IPS DF 4.7 (cell line): ENCODE data around the gene TPRA1.

ENCODE experiments used
- DNase-seq: peaks from one replicate; pipeline ENCODE4 v3.0.0-alpha.2; 2013; ENCODE audit warnings: low spot score; ENCODE audit errors: extremely low read depth

The TPRA1 gene

DNA sequence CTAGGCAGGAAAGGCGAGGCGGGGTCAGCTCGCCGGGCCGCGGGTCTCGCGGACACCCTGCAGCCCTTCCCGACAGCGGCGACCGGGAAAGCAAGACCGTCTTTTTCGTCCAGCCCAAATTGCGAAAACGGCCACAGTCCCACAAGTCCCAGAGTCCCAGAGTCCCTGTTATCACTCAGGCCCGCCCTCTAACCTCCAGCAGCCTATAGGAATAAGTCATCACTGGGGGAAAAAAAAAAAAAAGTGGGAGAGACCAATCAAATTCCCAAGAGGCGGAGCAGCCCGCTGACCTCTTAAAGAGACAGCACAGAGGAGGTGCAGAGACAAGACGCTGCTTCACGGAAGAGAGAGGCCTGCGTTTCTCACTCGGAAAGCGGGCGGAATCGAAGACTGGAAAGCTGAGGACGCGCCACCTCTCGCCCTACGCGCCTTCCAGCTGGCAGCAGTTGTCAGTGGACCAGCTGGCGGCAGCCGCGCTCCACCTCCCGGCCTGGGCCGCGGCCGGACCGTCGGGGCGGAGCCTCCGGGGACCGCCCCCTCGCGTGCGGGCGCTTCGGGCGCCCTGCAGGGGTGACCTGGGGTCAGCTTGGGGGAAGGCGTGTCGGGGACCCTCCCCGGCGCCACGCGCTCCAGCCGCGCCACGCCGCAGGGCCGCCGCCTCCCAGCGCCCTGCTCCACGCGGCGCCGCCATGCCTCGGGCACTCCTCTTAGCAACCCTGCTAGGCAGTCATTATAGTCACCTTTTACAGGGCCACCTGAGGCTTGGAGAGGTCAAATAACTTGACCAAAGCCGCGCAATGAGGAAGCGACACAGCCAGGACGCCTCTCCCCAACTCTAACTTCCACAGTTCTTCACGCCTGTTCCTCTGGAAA lies at the start of gene TPRA1:
TPRA1 (minus strand) TSS at position 141 of the 873 bp plus-strand sequence. CDS start 10,587 bp downstream, outside the sequence.
- DNase-seq = peak; percentile 95

DNA sequence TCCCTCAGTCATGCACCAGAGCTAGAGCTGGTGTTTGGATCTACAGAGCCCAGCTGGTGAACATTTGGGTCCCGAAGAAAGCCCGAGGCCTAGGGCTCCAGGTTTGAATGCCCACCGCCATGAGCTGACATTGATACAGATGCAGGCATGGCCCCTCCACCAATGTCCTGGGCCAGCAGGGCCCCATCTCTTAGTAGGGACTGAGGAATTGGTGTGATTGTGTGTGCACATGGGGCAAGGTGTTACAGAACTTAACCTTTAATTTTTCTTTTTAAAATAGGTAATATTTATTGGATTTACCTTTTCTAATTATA lies 49.5 kb upstream of the TPRA1 start:
- no peak for DNase-seq

DNA sequence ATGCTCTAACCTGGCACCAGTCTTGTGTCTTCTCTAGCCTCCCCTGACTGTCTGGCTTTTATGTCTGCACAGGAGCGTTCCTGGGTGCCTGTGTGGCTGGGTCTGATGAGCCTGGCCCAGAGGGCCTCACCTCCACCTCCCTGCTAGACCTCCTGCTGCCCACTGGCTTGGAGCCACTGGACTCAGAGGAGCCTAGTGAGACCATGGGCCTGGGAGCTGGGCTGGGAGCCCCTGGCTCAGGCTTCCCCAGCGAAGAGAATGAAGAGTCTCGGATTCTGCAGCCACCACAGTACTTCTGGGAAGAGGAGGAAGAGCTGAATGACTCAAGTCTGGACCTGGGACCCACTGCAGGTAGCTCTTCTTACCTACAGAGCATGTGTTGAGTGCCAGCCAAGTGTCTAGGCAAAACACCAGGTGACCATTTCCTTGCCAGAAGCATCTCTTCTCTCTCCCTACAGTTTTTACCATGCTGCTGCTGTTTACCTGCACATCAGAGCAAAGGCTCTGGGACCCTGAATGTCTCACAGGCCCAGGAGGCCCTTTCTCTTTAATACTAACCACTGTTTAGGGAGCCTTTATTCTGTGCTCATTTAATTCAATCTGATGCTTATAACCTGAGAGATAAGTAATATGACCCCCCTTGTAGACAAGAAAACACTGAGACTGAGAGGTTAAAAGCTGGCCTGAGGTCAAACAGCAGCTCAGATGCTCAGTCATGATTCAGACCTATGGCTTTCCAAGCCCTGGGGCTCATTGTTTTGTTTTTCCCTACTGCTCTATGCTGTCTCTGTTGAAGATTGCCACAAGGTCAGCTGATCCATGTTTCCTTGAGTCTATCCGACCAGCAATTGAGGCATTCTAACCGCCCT lies 48.9 kb upstream of the TPRA1 start:
- DNase-seq = no peak

- no peak for DNase-seq
These were observed 47.4 kb upstream of the TPRA1 start for GRCh38 chr3:127637971-127638370.

DNA sequence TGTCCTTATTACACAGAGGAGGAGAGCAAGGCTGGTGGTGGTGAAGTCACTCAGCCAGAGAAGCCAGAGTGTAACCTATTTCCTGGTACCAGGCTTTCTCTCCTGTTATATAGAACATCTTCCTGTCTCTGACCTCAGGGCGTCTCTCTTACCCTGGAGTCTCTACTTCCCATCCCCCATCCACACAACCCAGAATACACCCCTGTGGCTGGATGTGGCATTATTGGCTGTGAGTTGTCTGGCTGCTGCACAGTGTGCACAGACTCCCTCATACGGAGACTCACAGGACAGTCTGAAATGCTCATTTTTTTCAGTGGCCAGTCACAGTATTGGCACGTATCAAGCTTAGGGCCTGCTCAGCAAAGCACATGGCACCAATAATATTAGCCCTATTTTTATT lies 47.0 kb upstream of the TPRA1 start:
- no peak for DNase-seq

GRCh38 chr3:127634653-127635052 lies 44.1 kb upstream of the TPRA1 start:
- DNase-seq = no peak

- no peak for DNase-seq
These were observed 41.7 kb upstream of the TPRA1 start for GRCh38 chr3:127632035-127632820.

DNA sequence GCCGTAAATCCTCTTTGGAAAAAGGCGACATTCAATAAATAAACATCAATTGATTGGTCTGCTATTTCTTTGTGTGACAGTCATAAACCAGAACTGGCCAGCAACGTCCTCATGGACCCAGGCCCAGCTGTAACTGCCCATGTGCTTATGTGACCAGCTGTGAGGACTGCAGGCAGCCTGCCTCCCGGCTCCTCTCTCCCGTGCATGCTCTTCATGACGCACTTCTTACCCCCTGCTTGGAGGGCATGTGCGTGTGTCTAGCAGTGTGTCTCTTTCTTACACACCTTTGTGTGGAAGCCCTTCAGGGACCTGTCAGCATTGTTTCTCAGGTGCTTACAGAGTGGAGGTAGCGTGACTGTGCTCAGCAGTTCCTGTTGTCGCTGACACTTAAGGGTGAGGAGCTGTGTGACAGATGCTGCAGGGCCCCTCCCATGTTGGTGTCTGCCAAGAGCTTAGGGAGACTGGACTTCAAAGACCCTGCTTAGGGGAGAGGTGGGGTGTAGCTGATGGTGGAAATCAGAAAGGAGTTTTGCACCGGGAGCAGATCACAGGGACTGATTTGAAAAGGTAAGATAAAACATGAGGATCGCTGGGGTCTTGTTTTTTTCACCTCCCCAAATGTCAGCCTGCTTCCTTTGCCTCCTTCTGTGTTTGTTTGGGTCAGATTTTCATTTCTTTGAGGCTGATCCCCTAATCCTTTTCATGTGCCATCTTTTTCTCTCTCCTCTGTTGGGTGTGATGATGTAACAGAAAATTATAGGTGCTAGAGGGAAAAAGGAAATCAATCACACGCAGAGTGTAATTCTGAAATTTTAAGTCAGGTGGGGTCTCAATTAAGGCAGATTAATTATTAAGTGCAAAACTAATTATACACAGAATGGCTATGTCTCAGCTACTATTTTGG lies 40.5 kb upstream of the TPRA1 start:
- DNase-seq = no peak

GRCh38 chr3:127629467-127630403 lies 39.2 kb upstream of the TPRA1 start:
- no peak for DNase-seq

GRCh38 chr3:127628788-127629466 lies 38.4 kb upstream of the TPRA1 start, which contains the start of gene PODXL2:
PODXL2 (plus strand) TSS chr3:127629185; CDS start chr3:127629220, 35 bp downstream.
- DNase-seq = no peak

GRCh38 chr3:127628426-127628787 lies 37.9 kb upstream of the TPRA1 start:
- DNase-seq = no peak

DNA sequence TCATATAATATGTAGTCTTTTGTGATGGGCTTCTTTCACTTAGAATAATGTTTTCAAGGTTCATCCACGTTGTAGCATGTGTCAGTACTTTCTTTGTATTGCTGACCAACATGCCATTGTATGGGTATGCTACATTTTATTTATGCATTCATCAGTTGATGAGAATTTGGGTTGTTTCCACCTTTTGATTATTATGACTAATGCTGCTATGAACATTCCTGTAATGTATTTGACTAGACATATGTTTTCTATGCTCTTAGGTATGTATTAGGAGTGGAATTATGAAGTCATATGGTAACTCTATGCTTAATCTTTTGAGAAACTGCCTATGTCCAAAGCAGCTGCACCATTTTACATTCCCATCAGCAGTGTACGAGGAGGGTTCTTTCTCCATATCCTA lies 35.3 kb upstream of the TPRA1 start:
- no peak for DNase-seq

GRCh38 chr3:127624063-127624462 lies 33.5 kb upstream of the TPRA1 start:
- DNase-seq = no peak

DNA sequence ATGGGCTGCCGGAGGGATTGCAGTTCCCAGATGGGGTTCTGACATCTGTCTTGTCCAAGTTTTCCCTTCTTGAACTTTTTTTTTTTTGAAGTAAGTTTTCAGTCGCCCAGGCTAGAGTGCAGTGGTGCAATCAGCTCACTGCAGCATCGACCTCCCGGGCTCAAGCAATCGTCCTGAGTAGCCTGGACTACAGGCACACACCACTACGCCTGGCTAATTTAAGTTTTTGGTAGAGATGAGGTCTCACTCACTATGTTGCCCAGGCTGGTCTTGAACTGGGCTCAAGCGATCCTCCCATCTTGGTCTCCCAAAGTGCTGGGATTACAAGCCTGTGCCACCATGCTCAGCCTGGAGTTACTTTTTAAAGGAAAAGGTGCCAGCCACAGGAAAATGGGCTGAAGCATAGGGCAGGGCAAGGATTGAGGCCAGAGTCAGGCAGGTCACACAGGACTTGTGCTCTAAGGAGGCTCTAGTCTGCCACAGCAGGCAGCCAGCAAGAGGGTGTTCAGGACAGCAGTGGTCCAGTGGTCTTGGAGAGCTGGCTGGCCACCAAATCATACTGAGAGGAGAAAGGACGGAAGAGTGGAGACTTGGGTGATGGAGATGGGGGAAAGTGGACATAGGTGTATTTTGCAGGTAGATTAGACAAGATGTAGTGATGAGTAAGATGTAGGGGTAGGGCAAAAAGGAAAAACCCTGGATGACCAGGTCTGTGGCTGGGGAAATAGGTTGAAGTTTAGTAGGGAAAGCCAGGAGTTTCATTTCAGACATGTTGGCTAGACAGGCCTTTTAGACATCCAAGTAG lies 32.4 kb upstream of the TPRA1 start:
- DNase-seq = no peak

DNA sequence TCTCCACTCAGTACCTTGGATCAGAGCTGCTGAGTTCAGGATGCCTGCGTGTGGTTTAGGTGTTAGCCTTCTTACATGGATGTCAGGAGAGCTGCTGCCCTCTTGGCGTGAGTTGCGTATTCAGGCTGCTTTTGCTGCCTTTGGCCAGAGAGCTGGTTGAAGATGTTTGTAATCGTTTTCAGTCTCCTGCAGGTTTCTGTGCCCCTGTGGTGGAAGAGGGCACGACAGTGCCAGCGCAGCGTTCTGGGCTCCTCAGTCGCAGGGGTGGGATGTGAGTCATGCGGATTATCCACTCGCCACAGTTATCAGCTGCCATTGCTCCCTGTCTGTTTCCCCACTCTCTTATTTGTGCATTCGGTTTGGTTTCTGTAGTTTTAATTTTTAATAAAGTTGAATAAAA lies 31.5 kb upstream of the TPRA1 start:
- no peak for DNase-seq

DNA sequence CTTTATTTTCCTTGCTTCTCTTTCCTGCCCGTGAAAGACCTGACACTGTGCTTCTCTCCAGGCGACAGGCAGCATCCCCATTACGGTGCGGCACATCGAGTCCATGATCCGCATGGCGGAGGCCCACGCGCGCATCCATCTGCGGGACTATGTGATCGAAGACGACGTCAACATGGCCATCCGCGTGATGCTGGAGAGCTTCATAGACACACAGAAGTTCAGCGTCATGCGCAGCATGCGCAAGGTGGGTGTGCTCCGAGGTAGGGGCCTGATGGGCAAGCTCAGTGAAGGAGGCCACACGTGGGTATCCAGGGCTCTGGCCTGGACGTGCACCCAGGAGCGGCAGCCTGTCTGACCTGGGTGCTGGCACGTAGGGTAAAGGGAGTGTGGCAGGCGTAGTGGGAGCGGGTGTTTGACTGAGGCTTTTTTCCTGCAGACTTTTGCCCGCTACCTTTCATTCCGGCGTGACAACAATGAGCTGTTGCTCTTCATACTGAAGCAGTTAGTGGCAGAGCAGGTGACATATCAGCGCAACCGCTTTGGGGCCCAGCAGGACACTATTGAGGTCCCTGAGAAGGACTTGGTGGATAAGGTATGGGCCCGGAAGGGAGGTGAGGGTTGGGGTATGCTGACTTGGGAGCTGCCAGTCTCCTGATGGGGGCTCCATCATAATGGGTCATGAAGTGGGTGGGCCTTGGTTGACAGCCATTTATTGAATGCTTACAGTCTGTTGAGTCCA lies 30.3 kb upstream of the TPRA1 start:
- no peak for DNase-seq

DNA sequence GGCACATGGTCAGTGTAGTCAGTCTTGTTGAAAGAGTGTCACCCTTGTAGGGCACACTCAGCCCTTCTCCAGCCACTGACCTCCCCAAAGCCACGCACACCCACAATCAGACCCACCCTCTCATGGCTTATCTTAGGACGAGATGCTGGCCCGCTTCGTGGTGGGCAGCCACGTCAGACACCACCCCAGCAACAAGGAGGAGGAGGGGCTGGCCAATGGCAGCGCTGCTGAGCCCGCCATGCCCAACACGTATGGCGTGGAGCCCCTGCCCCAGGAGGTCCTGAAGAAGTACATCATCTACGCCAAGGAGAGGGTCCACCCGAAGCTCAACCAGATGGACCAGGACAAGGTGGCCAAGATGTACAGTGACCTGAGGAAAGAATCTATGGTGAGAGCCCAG lies 28.4 kb upstream of the TPRA1 start:
- DNase-seq = no peak
